ENCODE results near the gene JMJD1C. TPM values are rescaled to one million over a fixed set of nuclear protein-coding genes. Genes with fewer than 3 reads are reported as not detected.

JMJD1C gene
- polyA plus RNA-seq, 1 donor = 104 TPM

DNA sequence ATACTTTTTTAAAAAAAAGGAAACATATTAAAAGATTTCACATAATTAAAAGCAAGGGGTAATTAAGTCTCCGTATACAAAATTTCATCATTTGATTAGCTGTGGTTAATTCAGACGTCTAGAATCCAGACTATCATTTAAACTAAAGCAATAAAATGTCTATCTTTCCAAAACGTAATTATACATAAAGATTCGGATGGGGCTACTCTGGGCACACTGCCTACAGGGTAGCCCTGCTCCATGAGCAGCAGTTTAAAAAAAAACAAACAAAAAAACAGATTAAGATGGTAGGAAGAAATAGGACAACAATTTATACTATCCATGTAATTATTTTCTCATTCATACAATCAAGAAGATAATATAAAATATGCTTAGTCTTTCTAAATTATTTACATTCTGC is 236.6 kb downstream of the JMJD1C start:
- H3K27me3 ChIP-seq (ENCODE audit: control insufficient read depth, insufficient read depth, low read length) = no peaks in the 10 kb centered on the region
- H3K36me3 ChIP-seq (ENCODE audit: control insufficient read depth, insufficient read depth, low read length) = no peaks in the 10 kb centered on the region
- H3K4me1 ChIP-seq (ENCODE audit: control insufficient read depth, insufficient read depth, low read length) = no peaks in the 10 kb centered on the region
- no peak for DNase-seq
- H3K4me3 ChIP-seq (ENCODE audit: low read length) = no peak overlapping the region
- H3K9me3 ChIP-seq (ENCODE audit: control insufficient read depth, low read depth, low read length) = no peaks in the 10 kb centered on the region
- WGBS (ENCODE audit: insufficient coverage, low lambda C conversion rate) = 63% methylated on average over 3 of the region's 4 CpGs
- H3K27ac ChIP-seq (ENCODE audit: low read length) = no peak overlapping the region

DNA sequence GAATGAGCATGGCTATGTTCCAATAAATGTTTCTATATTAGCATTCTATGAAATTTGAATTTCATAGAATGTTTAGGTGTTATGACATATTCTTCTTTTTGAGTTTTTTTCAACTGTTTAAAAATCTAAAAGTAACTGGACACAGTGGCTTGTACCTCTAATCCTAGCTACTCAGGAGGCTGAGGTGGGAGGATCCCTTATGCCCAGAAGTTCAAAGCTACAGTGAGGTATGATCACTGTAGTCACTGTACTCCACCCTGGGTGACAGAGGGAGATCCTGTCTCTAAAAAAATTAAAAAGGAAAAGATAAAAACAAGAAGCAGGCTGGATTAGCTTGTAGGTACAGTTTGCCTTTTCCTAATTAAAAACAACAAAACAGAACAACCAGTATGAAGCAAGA is 237.5 kb downstream of the JMJD1C start:
- H3K27me3 ChIP-seq (ENCODE audit: control insufficient read depth, insufficient read depth, low read length) = no peaks in the 10 kb centered on the region
- no peak overlapping the region for H3K27ac ChIP-seq (ENCODE audit: low read length)
- H3K4me3 ChIP-seq (ENCODE audit: low read length) = no peak overlapping the region
- H3K9me3 ChIP-seq (ENCODE audit: control insufficient read depth, low read depth, low read length) = no peaks in the 10 kb centered on the region
- H3K36me3 ChIP-seq (ENCODE audit: control insufficient read depth, insufficient read depth, low read length) = no peaks in the 10 kb centered on the region
- DNase-seq = no peak
- H3K4me1 ChIP-seq (ENCODE audit: control insufficient read depth, insufficient read depth, low read length) = no peaks in the 10 kb centered on the region

DNA sequence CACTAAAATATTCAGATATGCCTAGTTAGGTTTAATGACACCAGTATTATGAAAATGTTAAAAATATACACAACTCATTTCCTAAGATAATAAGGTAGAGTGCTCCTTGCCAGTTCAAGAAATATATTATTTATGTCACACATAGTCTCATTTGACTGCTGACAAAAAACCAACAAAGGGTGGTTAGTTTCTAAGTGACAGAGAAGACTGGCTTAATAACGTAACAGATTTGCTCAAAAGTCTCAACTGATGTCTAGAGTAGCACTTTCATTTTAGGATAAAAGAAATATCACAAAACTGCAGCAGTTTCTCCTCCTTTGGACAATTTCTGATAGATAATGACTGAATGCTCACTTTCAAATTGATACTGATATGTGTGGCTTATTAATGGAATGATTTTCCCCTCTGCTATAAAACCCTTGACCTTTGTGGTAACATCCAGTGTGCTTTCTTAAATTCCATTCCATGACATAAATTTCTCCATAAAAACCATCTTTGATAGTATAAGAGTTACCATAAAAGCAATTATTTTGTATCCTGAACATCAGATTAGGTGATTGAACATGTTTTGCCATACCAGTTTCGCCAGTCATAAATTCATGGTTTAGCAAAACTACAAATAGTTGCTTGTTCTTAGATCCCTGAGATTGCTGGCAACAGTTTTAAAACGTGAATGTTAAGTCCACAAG is 238.4 kb downstream of the JMJD1C start:
- Histone ChIP-seq H3K27me3 (ENCODE audit: control insufficient read depth, insufficient read depth, low read length) (no peaks in the 10 kb centered on the region), H3K9me3 (ENCODE audit: control insufficient read depth, low read depth, low read length) (no peaks in the 10 kb centered on the region), H3K27ac (ENCODE audit: low read length) (no peak overlapping the region), H3K36me3 (ENCODE audit: control insufficient read depth, insufficient read depth, low read length) (no peaks in the 10 kb centered on the region), H3K4me1 (ENCODE audit: control insufficient read depth, insufficient read depth, low read length) (no peaks in the 10 kb centered on the region), H3K4me3 (ENCODE audit: low read length) (no peak overlapping the region)
- DNase-seq = no peak
- WGBS (ENCODE audit: insufficient coverage, low lambda C conversion rate) = 100% methylated on average over 1 of the region's 3 CpGs

DNA sequence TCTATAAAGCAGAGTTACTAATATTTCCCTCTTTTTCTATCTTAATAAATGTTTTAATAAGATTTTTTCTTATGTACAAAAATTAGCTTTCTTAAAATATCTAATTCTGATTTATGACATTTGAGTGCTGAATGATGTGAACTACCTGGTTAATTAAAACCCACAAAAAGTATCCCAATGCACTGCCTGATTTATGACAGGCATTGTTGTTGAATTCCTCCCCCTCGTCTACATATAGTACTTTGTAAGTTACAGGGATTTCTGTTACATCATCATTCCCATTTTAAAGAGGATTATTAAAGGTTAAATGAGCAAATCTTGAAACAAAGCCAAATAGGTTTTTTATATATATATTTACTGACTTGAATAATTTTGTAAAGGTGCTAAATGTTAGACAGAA is 241.5 kb downstream of the JMJD1C start:
- no CpG with 5 or more reads among the region's 1 CpG for WGBS (ENCODE audit: insufficient coverage, low lambda C conversion rate)

DNA sequence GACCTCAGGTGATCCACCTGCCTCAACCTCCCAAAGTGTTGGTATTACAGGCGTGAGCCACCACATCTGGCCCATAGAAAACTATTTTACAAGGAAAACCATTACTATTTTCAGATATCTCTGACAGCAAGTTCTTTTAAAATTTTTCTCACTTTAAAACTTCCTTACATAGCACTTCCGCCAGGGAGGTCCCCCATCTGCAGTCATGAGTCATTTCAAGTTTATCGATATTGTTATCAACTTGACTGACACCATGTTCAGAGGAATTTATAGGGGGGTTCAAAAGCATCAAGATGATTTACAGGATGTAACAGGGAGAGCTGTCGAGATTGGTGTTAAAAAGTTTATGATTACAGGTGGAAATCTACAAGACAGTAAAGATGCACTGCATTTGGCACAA is 243.8 kb downstream of the JMJD1C start:
- Histone ChIP-seq H3K27me3 (ENCODE audit: control insufficient read depth, insufficient read depth, low read length) (no peaks in the 10 kb centered on the region), H3K4me3 (ENCODE audit: low read length) (no peak overlapping the region), H3K36me3 (ENCODE audit: control insufficient read depth, insufficient read depth, low read length) (peaks cover 4% of the 10 kb centered on the region), H3K4me1 (ENCODE audit: control insufficient read depth, insufficient read depth, low read length) (no peaks in the 10 kb centered on the region), H3K27ac (ENCODE audit: low read length) (no peak overlapping the region), H3K9me3 (ENCODE audit: control insufficient read depth, low read depth, low read length) (no peaks in the 10 kb centered on the region)
- DNase-seq = no peak
- no CpG with 5 or more reads among the region's 4 CpGs for WGBS (ENCODE audit: insufficient coverage, low lambda C conversion rate)

More for the DNA sequence above, 241.5 kb downstream of the JMJD1C start:
- Histone ChIP-seq H3K27ac (ENCODE audit: low read length) (no peak overlapping the region), H3K9me3 (ENCODE audit: control insufficient read depth, low read depth, low read length) (no peaks in the 10 kb centered on the region), H3K4me1 (ENCODE audit: control insufficient read depth, insufficient read depth, low read length) (no peaks in the 10 kb centered on the region), H3K27me3 (ENCODE audit: control insufficient read depth, insufficient read depth, low read length) (no peaks in the 10 kb centered on the region), H3K36me3 (ENCODE audit: control insufficient read depth, insufficient read depth, low read length) (peaks cover 4% of the 10 kb centered on the region), H3K4me3 (ENCODE audit: low read length) (no peak overlapping the region)
- no peak for DNase-seq

DNA sequence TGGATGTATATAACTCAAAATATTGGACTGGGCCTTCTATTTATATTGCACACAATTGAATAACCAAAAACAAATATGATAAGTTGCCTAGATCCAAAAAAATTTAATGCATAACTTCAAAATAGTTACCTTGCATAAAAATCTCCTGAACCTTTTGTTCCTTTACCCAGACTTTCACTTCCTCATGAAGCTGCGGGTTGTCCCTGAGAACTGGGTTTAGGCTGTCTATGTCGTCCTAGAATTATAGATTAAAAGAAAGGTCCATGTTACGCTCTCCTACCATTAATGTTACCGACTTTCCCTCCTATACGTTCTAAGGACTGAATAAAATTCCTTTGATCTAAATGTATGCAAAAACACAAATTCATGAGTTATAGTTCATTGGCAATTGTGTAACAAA is 246.0 kb downstream of the JMJD1C start:
- Histone ChIP-seq H3K27me3 (ENCODE audit: control insufficient read depth, insufficient read depth, low read length) (no peaks in the 10 kb centered on the region), H3K27ac (ENCODE audit: low read length) (no peak overlapping the region), H3K4me3 (ENCODE audit: low read length) (no peak overlapping the region), H3K36me3 (ENCODE audit: control insufficient read depth, insufficient read depth, low read length) (peaks cover 9% of the 10 kb centered on the region), H3K4me1 (ENCODE audit: control insufficient read depth, insufficient read depth, low read length) (no peaks in the 10 kb centered on the region), H3K9me3 (ENCODE audit: control insufficient read depth, low read depth, low read length) (no peaks in the 10 kb centered on the region)
- WGBS (ENCODE audit: insufficient coverage, low lambda C conversion rate) = 95% methylated on average over 3 of the region's 5 CpGs
- DNase-seq = no peak

DNA sequence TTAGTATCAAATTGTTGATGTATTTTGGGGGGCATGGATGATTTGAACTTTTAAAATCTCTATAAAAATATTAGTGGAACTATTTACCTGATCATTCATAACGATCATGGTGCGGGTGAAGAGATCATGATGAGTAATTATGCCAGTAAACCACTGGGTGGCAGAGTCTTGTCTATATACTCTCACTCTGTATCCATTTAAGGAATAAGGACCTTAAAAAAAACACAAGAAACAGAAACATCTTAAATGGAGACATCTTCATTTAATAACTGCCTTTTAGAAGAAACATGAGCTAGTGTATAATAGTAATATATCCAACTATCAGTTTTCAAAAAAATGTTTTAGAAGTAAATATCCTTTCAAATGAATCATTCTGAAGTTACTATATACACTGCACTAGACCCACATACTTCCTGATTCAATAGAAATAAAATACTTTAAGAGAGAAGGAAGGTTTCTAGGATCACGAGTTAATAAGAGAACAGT is 248.6 kb downstream of the JMJD1C start:
- no peaks in the 10 kb centered on the region for H3K9me3 ChIP-seq (ENCODE audit: control insufficient read depth, low read depth, low read length)
- no peak overlapping the region for H3K4me3 ChIP-seq (ENCODE audit: low read length)
- H3K4me1 ChIP-seq (ENCODE audit: control insufficient read depth, insufficient read depth, low read length) = no peaks in the 10 kb centered on the region
- no peak overlapping the region for H3K27ac ChIP-seq (ENCODE audit: low read length)
- DNase-seq = peak in 1 of 2 donors; percentile 50
- H3K36me3 ChIP-seq (ENCODE audit: control insufficient read depth, insufficient read depth, low read length) = peaks cover 29% of the 10 kb centered on the region
- WGBS (ENCODE audit: insufficient coverage, low lambda C conversion rate) = 17% methylated on average over 1 of the region's 3 CpGs
- no peaks in the 10 kb centered on the region for H3K27me3 ChIP-seq (ENCODE audit: control insufficient read depth, insufficient read depth, low read length)

DNA sequence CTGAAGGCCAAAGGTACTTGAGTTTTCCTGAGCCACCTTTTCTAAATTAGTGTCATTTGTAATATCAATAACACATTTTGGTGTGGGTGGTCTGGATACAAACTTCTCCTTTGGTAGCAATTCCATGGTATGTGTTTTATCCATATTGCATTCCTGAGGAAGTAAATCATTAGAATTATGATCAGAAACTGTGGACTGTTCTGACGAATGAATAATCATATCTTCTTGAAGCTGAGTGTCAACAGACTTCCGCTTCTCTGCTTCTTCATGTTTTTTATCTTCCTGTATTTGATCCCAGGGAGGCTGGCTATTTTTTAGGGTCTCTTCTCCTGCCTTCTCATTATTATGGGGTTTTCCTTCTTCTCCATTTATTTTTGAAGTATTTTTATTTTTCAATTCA is 251.2 kb downstream of the JMJD1C start:
- H3K36me3 ChIP-seq (ENCODE audit: control insufficient read depth, insufficient read depth, low read length) = peaks cover 40% of the 10 kb centered on the region
- 71% methylated on average over 2 of the region's 2 CpGs for WGBS (ENCODE audit: insufficient coverage, low lambda C conversion rate)
- no peaks in the 10 kb centered on the region for H3K27me3 ChIP-seq (ENCODE audit: control insufficient read depth, insufficient read depth, low read length)
- DNase-seq = no peak
- H3K27ac ChIP-seq (ENCODE audit: low read length) = no peak overlapping the region
- no peaks in the 10 kb centered on the region for H3K4me1 ChIP-seq (ENCODE audit: control insufficient read depth, insufficient read depth, low read length)
- no peak overlapping the region for H3K4me3 ChIP-seq (ENCODE audit: low read length)
- H3K9me3 ChIP-seq (ENCODE audit: control insufficient read depth, low read depth, low read length) = no peaks in the 10 kb centered on the region

DNA sequence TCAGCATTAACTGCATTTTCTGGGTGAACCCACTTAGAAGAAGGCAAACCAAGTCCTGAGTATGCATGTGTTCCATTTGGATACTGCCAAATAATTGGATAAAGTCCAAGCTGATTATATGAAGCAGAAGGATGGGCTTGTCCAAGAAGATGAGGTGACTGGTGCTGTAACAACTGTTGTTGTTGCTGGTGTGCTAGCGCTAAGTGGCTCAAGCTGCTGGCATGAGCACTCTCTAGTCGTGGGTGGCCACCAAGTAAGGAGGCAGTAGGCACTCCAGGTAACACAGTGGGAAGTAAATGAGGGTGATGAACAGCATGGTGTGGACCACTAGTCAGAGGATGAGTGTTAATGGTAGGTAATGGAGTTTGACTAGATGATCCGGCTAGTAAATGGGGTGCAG is 252.3 kb downstream of the JMJD1C start:
- Histone ChIP-seq H3K36me3 (ENCODE audit: control insufficient read depth, insufficient read depth, low read length) (peaks cover 44% of the 10 kb centered on the region), H3K27me3 (ENCODE audit: control insufficient read depth, insufficient read depth, low read length) (no peaks in the 10 kb centered on the region), H3K4me1 (ENCODE audit: control insufficient read depth, insufficient read depth, low read length) (no peaks in the 10 kb centered on the region), H3K27ac (ENCODE audit: low read length) (no peak overlapping the region), H3K9me3 (ENCODE audit: control insufficient read depth, low read depth, low read length) (no peaks in the 10 kb centered on the region), H3K4me3 (ENCODE audit: low read length) (no peak overlapping the region)
- WGBS (ENCODE audit: insufficient coverage, low lambda C conversion rate) = no CpG with 5 or more reads among the region's 3 CpGs
- no peak for DNase-seq

DNA sequence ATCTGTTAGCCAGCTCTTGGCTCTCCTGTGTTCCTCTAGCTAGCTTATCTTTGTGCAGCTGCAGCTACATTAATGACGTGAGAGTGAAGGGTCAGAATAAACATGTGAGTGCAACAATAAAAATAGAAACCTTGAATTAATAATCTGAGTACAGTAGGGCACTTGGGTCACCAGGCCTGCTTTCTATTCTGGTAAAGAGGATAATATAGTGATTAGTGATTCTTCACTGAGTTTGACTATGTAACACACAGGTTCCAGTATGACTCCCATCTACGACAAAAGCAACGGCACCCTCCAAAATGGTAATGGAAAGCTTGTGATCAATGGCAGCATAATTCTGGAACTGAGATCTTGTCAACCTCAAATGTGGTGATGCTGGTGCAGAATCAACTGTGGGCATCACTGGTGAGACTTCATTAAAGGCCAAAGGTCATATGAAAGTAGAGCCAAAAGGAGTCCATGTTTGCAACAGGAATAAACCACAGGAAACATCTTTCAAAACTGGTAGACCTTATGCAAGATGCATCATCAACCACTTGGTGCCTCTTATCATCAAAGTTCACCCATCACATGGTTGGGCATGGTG is 255.1 kb downstream of the JMJD1C start:
- peaks cover 66% of the 10 kb centered on the region for H3K36me3 ChIP-seq (ENCODE audit: control insufficient read depth, insufficient read depth, low read length)
- H3K27me3 ChIP-seq (ENCODE audit: control insufficient read depth, insufficient read depth, low read length) = no peaks in the 10 kb centered on the region
- H3K4me3 ChIP-seq (ENCODE audit: low read length) = no peak overlapping the region
- no peaks in the 10 kb centered on the region for H3K9me3 ChIP-seq (ENCODE audit: control insufficient read depth, low read depth, low read length)
- peaks cover 3% of the 10 kb centered on the region for H3K4me1 ChIP-seq (ENCODE audit: control insufficient read depth, insufficient read depth, low read length)
- no peak overlapping the region for H3K27ac ChIP-seq (ENCODE audit: low read length)
- DNase-seq = no peak
- WGBS (ENCODE audit: insufficient coverage, low lambda C conversion rate) = 0% methylated on average over 1 of the region's 3 CpGs

DNA sequence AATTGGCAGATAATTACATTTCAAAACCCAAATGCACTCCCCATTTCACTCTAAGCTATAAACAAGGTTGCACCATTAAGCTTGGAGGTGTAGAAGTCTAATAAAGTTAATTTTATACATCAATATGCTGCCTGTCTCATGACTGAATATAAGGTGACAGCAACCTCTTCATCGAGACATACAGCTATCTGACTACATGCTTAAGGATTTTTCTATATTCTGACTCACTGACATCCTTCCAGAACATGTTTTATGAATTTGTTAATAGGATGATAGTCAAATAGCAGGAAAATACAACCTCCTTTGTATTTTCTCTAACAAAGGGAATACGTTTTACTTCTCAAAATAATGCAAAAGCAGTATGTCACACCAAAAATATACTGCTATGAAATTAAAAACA is 256.1 kb downstream of the JMJD1C start:
- Histone ChIP-seq H3K27me3 (ENCODE audit: control insufficient read depth, insufficient read depth, low read length) (no peaks in the 10 kb centered on the region), H3K4me1 (ENCODE audit: control insufficient read depth, insufficient read depth, low read length) (peaks cover 3% of the 10 kb centered on the region), H3K36me3 (ENCODE audit: control insufficient read depth, insufficient read depth, low read length) (peaks cover 67% of the 10 kb centered on the region), H3K27ac (ENCODE audit: low read length) (no peak overlapping the region), H3K9me3 (ENCODE audit: control insufficient read depth, low read depth, low read length) (no peaks in the 10 kb centered on the region), H3K4me3 (ENCODE audit: low read length) (no peak overlapping the region)
- WGBS (ENCODE audit: insufficient coverage, low lambda C conversion rate) = 89% methylated on average over 1 of the region's 2 CpGs
- DNase-seq = no peak
